GM19328 (cell line): ENCODE results near the gene STXBP4.

ENCODE experiments used
- ATAC-seq: cut with Tn5 transposase; IDR thresholded peaks from one replicate; pipeline ENCODE4 v1.9.1; 2021; ENCODE audit warnings: mild to moderate bottlenecking, moderate library complexity; ENCODE audit not compliant: unreplicated experiment

STXBP4 gene

GRCh38 chr17:54968262-54968987 is at the start of gene STXBP4, which contains the start of gene COX11:
STXBP4 (plus strand) TSS chr17:54968765; CDS start chr17:54986220, 17,455 bp downstream.
COX11 (minus strand) TSS chr17:54968654; CDS start chr17:54968646, 8 bp downstream.
- ATAC-seq, result peak; percentile 93

GRCh38 chr17:54919425-54919824 is 49.1 kb upstream of the STXBP4 start:
- ATAC-seq, result no peak

- no peak for ATAC-seq
Observed at GRCh38 chr17:54920819-54921218, 47.7 kb upstream of the STXBP4 start.

- no peak for ATAC-seq
Observed at GRCh38 chr17:54924405-54924804, 44.2 kb upstream of the STXBP4 start.

GRCh38 chr17:54927525-54927924 is 41.0 kb upstream of the STXBP4 start:
- ATAC-seq, result no peak

GRCh38 chr17:54932711-54933110 is 35.9 kb upstream of the STXBP4 start:
- no peak for ATAC-seq

GRCh38 chr17:54933921-54934320 is 34.6 kb upstream of the STXBP4 start:
- no peak for ATAC-seq

GRCh38 chr17:54935471-54935870 is 33.1 kb upstream of the STXBP4 start:
- ATAC-seq, result no peak

- no peak for ATAC-seq
Observed at GRCh38 chr17:54937018-54937417, 31.5 kb upstream of the STXBP4 start.

GRCh38 chr17:54937426-54937825 is 31.1 kb upstream of the STXBP4 start:
- no peak for ATAC-seq

- ATAC-seq, result no peak
Observed at GRCh38 chr17:54941285-54941684, 27.3 kb upstream of the STXBP4 start.

- no peak for ATAC-seq
Observed at GRCh38 chr17:54944796-54945195, 23.8 kb upstream of the STXBP4 start.

GRCh38 chr17:54945231-54945630 is 23.3 kb upstream of the STXBP4 start:
- ATAC-seq, result no peak

- no peak for ATAC-seq
Observed at GRCh38 chr17:54945671-54946070, 22.9 kb upstream of the STXBP4 start.

- no peak for ATAC-seq
Observed at GRCh38 chr17:54947396-54947795, 21.2 kb upstream of the STXBP4 start.

- ATAC-seq, result no peak
Observed at GRCh38 chr17:54948380-54948779, 20.2 kb upstream of the STXBP4 start.

GRCh38 chr17:54950116-54950515 is 18.4 kb upstream of the STXBP4 start:
- ATAC-seq, result no peak

GRCh38 chr17:54951286-54951685 is 17.3 kb upstream of the STXBP4 start:
- ATAC-seq, result no peak

GRCh38 chr17:54956791-54957190 is 11.8 kb upstream of the STXBP4 start:
- ATAC-seq, result no peak

GRCh38 chr17:54967621-54968261 is 824 bp upstream of the STXBP4 start:
- ATAC-seq, result peak; percentile 19

- peak; percentile 27 for ATAC-seq
Observed at GRCh38 chr17:54968988-54969332, 395 bp downstream of the STXBP4 start.
